ENCODE measurements around the gene SMG5.
A peak's percentile ranks its signal among the peaks of the same experiment; 100 is the strongest.
"Not testable (repeated sequence)": the region's sequence is repeated elsewhere in the genome, so short reads cannot be mapped to it uniquely, and the experiment has no call there.

The SMG5 gene

GRCh38 chr1:156282479-156283222 is at the start of gene SMG5:
Gene SMG5, minus strand, starts transcription at chr1:156282825. Its CDS starts 145 bp downstream, at chr1:156282680.
- TF ChIP-seq CTCF (IDR thresholded peaks at IDR 0.05; ENCODE audit: borderline replicate concordance, control extremely low read depth, extremely low read depth, insufficient read depth, missing control alignments), result no peak
- in situ Hi-C loops (cut with MboI; ENCODE audit: low sequenced_read_pairs, unreplicated experiment), result no loop called here
- DNase-seq (ENCODE audit: low spot score), result peak; percentile 95

- in situ Hi-C loops (cut with MboI; ENCODE audit: low sequenced_read_pairs, unreplicated experiment); DNase-seq (ENCODE audit: low spot score): not testable (repeated sequence)
Observed at GRCh38 chr1:156323179-156323578, 40.6 kb upstream of the SMG5 start.

GRCh38 chr1:156320560-156320959 is 37.9 kb upstream of the SMG5 start:
- no peak for DNase-seq (ENCODE audit: low spot score)
- TF ChIP-seq CTCF (IDR thresholded peaks at IDR 0.05; ENCODE audit: borderline replicate concordance, control extremely low read depth, extremely low read depth, insufficient read depth, missing control alignments), result no peak
- in situ Hi-C loops (cut with MboI; ENCODE audit: low sequenced_read_pairs, unreplicated experiment), result no loop called here

GRCh38 chr1:156319664-156320063 is 37.0 kb upstream of the SMG5 start:
- in situ Hi-C loops (cut with MboI; ENCODE audit: low sequenced_read_pairs, unreplicated experiment), result no loop called here
- peak; percentile 39 for TF ChIP-seq CTCF (IDR thresholded peaks at IDR 0.05; ENCODE audit: borderline replicate concordance, control extremely low read depth, extremely low read depth, insufficient read depth, missing control alignments)
- DNase-seq (ENCODE audit: low spot score), result no peak

GRCh38 chr1:156316909-156317308 is 34.3 kb upstream of the SMG5 start:
- DNase-seq (ENCODE audit: low spot score), result no peak
- TF ChIP-seq CTCF (IDR thresholded peaks at IDR 0.05; ENCODE audit: borderline replicate concordance, control extremely low read depth, extremely low read depth, insufficient read depth, missing control alignments), result no peak
- in situ Hi-C loops (cut with MboI; ENCODE audit: low sequenced_read_pairs, unreplicated experiment), result no loop called here

GRCh38 chr1:156310962-156311361 is 28.3 kb upstream of the SMG5 start:
- in situ Hi-C loops (cut with MboI; ENCODE audit: low sequenced_read_pairs, unreplicated experiment), result no loop called here
- DNase-seq (ENCODE audit: low spot score), result no peak
- TF ChIP-seq CTCF (IDR thresholded peaks at IDR 0.05; ENCODE audit: borderline replicate concordance, control extremely low read depth, extremely low read depth, insufficient read depth, missing control alignments), result no peak

- in situ Hi-C loops (cut with MboI; ENCODE audit: low sequenced_read_pairs, unreplicated experiment), result no loop called here
- no peak for TF ChIP-seq CTCF (IDR thresholded peaks at IDR 0.05; ENCODE audit: borderline replicate concordance, control extremely low read depth, extremely low read depth, insufficient read depth, missing control alignments)
- DNase-seq (ENCODE audit: low spot score), result no peak
Observed at GRCh38 chr1:156308078-156308477, 25.5 kb upstream of the SMG5 start.
